Lung microvascular endothelial cell (primary cell): ENCODE measurements around the gene RARG. TPM values are rescaled to one million over a fixed set of nuclear protein-coding genes. Genes with fewer than 3 reads are reported as not detected.
"Not testable (repeated sequence)": the region's sequence is repeated elsewhere in the genome, so short reads cannot be mapped to it uniquely, and the experiment has no call there.

ENCODE experiments used
- DNase-seq, 2 donors: peaks; one replicate each; pipeline versions ENCODE4 v3.0.0 to v3.0.0-alpha.2; 2010; ENCODE audit warnings: low read depth in 2 of 2
- total RNA-seq: library from RNA; depleted of rRNA; stranded (reverse); fragments of >200 nt; gene quantifications from 2 replicates; pipeline ENCODE4 v1.2.1, GENCODE V29; 2014

The RARG gene
- total RNA-seq, 1 donor from 2014 or later, result 5.2 TPM

DNA sequence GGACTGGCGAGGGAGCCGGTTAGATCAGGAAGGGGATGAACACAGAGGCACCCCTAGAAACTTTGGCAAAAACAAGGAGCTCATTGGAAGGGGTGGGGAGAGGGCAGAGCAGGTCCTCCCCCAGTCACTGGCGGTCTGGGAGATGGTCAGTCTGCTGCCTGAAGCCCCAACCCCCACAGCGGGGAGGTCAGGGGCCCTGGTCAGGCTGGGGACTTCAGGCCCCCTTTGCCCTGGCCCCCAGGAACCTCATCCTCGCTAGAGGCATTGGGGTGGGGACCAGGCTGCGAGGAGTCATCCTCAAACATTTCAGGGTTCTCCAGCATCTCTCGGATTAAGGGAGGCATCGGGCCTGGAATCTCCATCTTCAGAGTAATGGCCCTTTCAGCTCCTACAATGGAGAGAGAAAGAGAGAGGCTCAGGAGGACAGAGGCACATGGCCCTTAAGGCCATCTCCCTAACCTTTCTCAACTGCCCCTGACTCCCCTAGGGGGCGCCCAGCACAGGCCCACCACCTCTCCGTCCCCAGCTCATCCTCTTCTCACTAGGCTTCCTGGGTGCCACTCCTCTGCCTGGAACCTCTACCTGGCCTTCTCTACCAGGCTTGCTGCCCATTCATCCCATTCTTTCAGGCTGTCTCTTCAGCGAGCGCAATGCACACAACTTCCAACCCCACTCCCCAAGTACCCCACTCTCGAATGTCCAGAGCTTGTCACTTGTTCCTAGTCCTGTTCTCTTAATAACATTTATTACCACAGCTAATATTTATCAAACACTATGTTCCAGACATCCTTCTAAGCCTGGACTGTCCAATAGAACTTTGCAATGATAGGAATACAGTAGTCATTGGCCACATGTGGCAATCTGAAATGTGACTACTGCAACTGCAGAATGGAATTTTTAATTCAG lies 20.3 kb downstream of the RARG start:
- no peak for DNase-seq

DNA sequence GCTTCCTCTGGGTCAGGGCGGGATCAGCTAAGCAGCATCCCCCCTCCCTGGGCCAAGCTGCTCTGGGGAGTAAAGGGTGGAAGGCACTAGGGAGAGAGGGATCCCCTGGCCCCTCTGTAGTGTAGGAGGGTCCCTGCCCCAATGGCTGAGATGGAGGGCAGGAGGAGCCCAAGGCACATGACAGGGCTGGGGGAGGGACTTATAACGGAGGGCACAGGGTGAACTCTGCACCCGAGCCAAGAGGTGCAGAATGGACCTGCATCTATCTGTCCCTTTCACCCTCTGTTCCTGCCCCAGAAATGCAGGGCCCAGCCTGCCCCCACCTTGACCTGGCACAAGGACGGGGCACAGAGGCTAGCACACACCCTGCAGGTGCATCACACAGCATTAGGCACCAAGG lies 21.2 kb downstream of the RARG start:
- DNase-seq, result no peak

DNA sequence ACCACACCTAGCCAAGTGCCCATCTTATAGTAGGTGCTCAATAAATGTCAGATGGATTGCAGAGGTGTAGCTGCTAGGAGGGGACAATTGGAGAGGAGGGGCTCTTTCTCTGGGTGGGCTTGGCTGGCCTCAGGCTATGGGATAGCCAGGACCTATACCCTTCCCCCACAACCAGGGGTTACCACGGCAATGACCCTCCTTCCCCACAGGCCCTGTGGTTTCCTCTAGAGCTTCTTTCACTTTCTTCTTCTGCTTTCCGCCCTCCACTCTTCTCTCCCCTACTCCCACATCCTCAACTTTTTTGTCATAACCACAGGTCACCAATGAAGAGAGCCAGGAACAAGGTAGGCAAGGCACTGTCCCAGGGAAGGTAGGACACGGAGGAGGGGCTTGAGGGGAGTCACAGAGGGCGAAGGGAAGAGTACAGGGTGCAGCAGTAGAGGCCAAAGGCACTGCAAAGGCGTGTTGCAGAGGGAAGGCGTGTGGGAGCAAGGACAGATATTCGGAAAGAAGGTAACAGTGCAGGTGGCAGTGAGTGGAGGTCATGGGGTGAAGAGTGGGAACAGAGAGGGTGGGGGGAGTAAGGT lies 23.0 kb downstream of the RARG start:
- DNase-seq, result no peak

DNA sequence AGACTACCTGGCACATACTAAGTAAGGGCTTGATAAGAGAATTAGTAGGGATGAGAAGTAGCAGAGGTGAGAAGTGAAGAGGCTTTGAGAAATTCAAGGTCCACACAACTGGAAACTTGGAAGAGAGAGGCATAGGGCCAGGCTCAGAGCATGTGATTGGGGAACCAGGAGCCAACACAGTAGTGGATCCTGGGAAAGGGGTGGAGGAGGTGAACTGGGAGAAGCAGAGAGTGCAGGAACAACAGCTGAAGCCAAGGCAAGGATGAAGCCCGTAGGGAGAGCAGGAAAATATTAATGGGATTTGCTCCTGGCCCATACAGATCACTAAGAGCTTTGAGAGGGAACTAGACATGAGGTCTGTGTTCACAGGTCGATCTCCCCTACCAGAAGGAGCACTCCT lies 23.6 kb downstream of the RARG start:
- no peak for DNase-seq

DNA sequence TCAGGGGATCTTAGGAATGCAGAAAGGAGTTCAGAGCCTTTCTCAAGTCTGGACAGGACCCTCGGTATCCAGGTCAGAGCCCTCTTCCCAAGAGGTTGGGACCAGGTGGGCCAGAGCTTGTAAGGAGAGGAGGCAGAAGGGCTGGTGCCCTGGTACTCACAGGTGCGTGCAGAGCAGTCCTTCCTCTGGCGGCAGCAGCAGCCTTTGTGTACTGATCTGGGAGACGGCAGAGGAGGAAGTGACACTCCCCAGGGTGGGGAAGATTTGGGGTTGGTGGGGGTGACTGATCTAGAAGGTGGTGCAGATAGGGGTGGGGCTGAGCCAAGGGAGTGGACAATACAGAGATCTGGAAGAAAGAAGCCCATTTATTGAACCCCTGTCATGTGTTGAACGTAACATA lies 25.0 kb downstream of the RARG start, which contains the start of gene ITGB7:
ITGB7 (minus strand) TSS at position 210 of the 400 bp plus-strand sequence. CDS start 6,808 bp downstream, outside the sequence.
- DNase-seq, result no peak

DNA sequence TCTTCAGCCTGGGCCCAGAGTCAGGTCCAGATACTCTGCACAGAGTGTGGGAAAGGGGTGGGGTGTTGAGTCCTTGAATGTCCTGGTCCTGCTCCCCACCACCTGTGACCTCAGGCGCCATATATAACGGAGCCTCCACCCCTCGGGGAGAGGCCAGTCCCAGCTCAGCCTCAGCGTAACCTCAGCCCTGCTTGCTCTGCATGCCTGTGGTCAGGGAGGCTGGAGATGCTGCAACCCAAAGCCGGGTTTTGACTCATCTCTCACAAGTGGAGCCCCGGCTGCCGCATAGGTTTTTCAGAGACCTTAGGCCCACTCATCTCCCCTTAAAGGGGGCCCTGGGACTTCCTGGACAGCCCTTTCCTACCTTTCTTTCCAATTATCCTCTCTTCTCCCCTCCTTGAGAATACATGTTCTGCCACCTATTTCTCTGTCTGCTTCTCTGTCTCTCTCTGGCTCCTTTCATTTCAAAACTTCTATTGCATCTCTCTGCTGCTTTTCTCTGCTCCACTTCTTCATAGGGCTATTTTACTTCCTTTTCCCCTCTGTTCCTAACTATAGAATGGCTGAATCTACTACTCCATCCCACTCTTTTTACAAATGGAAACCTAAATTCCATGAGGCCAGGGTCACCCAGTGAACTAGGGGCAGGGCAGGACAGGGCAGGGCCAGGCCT lies 26.1 kb downstream of the RARG start:
- DNase-seq, result no peak

DNA sequence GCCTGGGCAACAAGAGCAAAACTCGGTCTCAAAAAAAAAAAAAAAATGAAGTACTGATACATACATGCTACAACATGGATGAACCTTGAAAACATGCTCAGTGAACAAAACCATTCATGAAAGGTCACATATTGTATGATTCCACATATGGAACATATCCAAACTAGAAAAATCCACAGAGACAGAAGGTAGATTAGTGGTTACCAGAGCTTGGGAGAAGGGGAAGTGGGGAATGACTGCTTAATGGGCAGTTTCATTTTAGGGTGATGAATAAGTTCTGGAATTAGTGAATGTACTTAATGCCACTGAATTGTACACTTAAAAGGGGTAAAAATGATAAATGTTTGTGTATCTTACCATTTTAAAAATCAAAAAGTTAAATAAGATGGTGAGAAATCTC lies 27.7 kb downstream of the RARG start:
- DNase-seq, result no peak

DNA sequence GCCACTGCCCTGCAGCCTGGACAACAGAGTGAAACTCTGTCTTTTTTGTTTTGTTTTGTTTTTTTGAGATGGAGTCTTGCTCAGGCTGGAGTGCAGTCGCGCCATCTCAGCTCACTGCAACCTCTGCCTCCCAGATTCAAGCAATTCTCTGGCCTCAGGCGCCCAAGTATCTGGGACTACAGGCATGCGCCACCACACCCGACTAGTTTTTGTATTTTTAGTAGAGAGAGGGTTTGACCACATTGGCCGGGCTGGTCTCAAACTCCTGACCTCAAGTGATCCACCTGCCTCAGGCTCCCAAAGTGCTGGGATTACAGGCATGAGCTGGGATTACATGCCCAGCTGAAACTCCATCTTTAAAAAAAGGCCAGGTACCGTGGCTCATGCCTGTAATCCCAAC lies 29.7 kb downstream of the RARG start:
- not testable (repeated sequence) for DNase-seq

DNA sequence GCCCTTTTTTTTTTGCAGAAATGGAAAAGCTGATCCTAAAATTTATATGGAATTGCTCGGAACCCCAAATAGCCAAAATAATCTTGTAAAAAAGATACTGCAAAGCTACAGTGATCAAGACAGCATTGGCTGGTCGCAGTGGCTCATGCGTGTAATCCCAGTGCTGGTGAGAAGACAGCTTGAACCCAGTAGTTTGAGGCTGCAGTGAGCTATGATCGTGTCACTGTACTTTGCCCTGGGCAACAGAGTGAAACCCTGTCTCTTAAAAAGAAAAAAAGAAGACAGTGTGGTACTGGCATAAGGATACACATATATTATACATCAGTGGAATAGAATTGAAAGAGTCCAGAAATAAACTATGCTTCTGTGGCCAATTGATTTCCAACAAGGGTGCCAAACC lies 30.4 kb downstream of the RARG start:
- DNase-seq, result no peak

DNA sequence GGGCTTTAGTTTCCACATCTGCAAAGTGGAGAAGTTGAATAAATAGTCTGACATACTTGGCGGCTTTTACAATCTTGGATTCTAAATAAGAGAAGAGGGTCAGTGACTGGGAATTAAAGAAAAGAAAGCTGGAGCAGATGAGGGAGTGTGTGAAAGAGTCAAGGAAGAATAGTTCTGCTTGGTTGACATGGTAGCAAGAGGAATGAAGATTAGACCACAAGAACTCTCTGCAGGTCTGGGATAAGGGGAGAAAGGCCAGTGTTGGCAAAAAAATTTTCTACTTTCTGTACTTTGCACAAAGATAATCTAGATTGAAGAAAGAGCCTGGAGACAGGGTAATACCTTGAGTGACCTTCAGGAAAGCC lies 30.9 kb downstream of the RARG start:
- DNase-seq, result no peak

DNA sequence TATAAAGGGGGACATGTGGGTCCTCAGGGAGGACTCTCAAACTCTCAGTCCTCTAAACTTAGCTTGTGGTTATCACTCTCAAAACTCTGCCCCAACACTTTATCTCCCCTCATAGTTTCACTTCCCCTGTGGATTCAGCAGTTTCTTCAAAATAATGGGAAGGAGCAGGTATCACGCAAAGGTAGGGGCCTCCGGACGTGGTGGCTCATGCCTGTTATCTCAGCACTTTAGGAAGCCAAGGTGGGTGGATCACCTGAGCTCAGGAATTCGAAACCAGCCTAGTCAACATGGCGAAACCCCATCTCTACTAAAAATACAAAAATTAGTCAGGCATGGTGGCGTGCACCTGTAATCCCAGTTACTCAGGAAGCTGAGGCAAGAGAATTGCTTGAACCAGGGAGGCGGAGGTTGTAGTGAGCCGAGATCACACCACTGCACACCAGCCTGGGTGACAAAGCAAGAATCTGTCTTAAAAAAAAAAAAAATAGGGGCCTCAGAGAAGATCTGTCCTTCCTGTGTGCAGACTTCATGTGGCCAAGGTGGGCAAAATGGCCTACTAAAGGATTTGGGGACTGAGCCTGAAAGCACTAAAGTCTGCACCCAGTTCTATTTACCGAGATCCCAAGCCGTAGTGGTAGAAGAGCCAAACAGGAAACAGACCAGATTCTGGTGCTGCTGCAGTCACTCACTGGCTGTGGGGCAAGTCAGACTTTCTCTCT lies 31.4 kb downstream of the RARG start:
- DNase-seq, result no peak

DNA sequence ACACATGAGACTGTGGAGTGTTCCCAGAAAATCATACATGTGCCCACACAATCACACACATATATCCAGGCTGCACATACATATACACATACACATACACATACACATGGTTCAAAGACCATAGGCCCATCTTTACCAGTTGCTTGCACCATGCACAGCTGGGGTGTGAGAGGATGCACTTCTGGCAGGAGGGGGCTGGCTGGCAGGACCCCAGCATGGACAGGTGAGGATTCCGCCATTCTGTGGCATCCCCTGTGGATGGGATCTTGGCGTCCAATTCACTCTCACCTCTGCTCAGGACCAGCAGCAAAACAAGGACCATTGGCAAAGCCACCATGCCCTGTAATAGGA lies 31.9 kb downstream of the RARG start:
- no peak for DNase-seq

DNA sequence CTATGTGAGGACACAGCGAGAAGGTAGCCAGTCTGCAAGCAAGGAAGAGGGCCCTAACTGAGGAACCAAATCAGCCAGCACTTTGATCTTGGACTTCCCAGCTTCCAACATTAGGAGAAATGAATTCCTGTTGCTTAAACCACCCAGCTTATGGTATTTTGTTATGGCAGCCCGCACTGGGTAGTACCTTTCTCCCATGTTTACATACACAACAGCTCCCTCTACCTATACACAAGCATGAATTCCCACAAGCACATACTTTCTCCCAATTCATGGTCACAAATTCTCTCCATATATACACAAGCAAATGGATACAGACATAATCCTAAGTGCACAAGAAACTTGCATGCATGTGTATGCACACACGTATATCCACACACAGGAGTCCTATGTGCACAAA lies 32.3 kb downstream of the RARG start:
- DNase-seq, result no peak

DNA sequence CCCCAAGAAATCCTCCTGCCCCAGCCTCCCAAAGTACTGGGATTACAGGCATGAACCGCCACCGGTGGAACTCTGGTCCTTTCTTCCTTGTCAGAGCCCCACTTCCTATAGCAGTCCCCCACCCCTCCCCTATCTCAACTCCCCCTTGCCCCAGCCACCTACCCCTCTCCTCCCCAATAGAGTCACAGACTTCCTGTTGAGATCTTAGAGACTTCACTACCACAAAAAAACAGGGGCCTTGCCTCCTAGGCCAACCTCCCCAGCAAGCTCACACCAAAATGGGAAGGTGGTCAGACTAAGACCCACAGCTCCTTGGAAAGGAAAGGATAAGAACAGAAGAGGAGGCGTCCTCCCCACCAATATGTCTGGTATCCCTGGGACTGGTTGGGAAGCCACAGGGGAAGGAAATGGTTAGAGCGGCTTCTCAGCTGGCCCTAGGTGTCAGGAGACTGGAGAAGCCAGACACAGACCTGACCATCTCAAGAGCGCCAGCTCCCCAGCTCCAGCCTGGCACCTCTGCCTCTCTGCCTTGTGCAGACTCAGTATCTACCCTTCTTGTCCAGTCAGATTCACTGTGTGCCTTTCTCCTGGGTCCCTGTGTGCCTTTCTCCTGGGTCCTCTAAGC lies 33.4 kb downstream of the RARG start:
- DNase-seq, result no peak

DNA sequence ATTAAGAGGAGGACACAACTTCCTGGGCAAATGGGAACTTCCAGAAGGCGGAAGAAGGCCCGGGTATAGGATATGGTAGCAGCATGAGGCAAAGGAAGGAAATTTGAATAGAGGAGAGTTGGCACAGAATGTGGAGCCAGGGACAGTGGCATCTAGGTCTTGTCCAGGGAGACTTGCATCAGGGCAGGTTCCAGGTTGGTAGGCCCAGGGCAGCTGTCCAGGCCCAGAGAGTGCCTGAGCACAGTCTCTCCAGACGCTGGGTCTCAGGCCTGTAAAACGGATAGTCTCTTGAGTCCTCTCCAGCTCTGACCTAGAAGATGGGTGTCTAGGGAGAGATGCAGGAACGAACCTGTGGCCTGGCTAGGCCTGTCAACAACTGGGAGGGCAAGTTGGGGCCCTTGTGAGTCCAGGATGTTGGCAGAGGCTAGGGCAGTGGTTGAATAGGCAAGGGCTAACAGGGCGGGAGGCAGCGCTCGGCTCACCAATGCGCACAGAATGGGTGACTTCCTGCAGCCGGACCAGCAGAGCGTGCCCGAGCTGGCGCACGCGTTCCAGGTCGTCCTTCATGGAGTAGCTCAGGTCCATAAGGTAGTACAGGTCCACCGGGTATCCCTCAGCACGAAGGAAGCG lies 34.9 kb downstream of the RARG start:
- DNase-seq, result no peak

DNA sequence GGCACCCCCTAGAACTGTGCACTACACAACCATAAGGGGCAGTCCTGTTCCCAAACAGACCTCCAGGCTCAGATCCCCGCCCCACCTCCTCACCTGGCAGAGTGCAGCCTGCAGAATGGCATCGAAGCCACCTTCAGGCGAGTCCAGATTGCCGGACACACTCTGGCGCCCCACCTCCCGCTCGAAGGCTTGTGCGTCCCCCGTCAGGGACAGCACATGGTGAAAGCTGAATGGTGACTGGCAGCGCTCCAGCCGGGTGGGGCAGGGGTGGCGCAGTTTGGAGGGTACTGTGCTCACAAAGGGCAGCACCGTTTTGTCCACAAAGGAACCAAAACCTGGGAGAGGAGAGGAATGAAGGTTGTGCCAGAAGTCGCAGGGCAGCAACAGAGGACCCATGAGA lies 35.5 kb downstream of the RARG start:
- DNase-seq, result no peak

DNA sequence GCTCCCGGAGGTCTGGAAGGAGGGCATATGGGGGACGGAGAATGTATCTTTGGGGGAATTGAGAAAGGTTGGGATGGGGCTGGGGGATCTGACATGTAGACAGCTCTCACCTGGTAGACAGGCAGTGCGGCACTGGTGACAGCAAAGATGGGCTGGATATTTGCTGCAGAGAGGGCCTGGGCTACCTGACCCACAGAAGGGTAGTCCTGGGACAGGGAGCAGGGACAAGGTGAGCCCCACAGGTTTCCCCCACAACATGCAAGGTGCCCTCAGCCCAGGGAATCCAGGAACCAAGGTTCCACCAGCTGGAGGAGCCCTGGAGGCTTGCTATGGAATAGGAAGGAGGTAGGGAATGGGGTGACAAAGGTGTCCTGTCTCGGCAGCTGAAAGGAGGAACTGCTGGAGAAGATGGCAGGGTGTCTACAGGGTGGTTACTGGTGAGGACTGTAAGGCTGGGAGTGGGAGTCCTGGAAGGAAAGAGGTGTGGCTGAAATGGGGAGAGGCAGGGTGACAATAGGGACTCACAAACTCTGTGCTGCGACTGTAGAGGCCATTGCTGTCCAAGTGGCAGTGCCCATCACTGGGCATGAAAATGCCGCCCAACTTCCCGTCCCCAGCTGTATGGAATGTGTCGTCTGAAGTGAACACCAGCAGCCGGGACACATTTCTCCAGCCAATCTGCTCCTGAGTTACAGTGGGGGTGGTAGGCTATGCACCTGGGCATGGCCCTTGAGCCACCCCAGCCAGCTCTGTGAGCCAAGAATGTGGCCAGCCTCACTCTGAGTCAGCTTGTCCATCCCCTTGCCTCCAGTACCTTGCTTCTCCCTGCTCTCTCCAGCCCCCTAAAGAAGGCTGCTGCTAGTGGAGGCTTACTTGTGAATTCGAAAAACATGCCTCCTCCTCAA lies 36.2 kb downstream of the RARG start:
- DNase-seq, result no peak

DNA sequence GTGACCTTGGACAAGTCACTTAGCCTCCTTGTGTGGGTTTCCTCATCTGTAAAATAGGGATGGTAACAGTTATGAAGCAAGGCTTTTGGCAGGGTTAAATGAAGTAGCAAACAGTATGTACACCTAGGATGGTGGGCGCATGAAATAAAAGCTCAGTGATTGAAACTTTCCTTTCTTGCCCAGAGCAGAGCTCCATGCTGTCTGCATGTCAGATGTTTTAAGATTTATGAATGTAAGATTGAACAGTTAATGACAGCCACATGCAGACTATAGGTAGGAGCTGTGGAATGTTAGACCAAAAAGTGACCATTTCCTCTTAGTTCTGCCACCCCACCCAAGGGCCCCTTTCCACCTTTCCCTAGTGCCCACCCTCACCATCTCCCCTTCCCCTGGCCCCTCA lies 37.0 kb downstream of the RARG start:
- DNase-seq, result no peak

DNA sequence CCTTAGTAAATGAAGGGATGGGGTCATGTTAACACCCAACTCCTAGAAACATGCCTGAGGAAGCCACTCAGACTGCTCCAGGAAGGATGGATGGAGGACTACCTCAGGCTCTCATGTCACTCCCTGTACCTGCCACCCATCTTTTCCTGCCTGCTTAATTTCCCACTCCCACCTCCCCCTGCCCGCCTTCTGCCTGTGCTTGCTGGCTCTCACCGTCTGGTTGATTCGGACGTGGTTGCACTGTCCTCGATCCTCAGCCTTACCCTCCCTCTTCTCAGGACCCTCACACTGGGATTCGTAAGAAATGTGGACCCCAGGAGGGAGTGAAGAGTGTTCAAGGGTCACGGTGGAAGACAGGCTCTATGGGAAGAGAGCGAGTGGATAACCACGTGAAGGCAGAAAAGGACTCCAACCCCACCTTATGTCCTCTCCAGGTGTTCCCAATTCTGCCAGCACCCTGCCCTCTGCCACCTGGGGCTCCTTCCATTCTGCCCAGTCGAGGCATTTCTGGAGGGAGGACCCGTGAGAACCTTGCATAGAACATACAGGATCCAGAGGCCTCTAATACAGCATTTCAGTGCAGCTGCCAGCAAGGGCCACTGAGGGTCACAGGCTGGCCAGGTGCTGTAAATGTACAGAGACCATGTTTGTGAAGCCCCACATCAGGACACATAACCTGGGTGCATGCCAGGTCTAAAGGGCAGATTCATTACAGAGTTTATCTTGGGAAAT lies 37.9 kb downstream of the RARG start:
- DNase-seq, result no peak
